GM21526 (cell line): Measurements from ENCODE around the gene BBS12.

Source experiments
- ATAC-seq: cut with Tn5 transposase; IDR thresholded peaks from one replicate; pipeline ENCODE4 v1.9.1; 2021; ENCODE audit warnings: moderate library complexity; ENCODE audit not compliant: unreplicated experiment, low FRiP score

BBS12 gene

GRCh38 chr4:122793811-122794210 is 61.3 kb downstream of the BBS12 start:
- no peak for ATAC-seq
